ENCODE results near the gene CCDC127. TPM values are rescaled to one million over a fixed set of nuclear protein-coding genes. Genes with fewer than 3 reads are reported as not detected.
"Not testable (repeated sequence)": the region's sequence is repeated elsewhere in the genome, so short reads cannot be mapped to it uniquely, and the experiment has no call there.

Gene CCDC127
- total RNA-seq, 1 donor from 2014 or later: 11.1 TPM

- DNase-seq (ENCODE audit: extremely low spot score, unreplicated experiment): no peak
- H3K36me3 Mint-ChIP-seq (ENCODE audit: unreplicated experiment): peaks cover 10% of the 10 kb centered on the region
- no peaks in the 10 kb centered on the region for H3K9me3 Mint-ChIP-seq (ENCODE audit: unreplicated experiment)
- TF ChIP-seq CTCF (IDR thresholded peaks at IDR 0.05): no peak
- no peaks in the 10 kb centered on the region for H3K27me3 Mint-ChIP-seq (ENCODE audit: unreplicated experiment)
- peak overlapping the region; percentile 94 for H3K4me3 Mint-ChIP-seq (ENCODE audit: unreplicated experiment)
- peak overlapping the region; percentile 89 for H3K27ac Mint-ChIP-seq (ENCODE audit: unreplicated experiment)
- H3K4me1 Mint-ChIP-seq (ENCODE audit: unreplicated experiment): peaks cover 61% of the 10 kb centered on the region
These were observed 2.0 kb upstream of the CCDC127 start for GRCh38 chr5:219991-220390.

- no peaks in the 10 kb centered on the region for H3K9me3 Mint-ChIP-seq (ENCODE audit: unreplicated experiment)
- peaks cover 66% of the 10 kb centered on the region for H3K4me1 Mint-ChIP-seq (ENCODE audit: unreplicated experiment)
- H3K27ac Mint-ChIP-seq (ENCODE audit: unreplicated experiment): peak overlapping the region; percentile 89
- peaks cover 5% of the 10 kb centered on the region for H3K36me3 Mint-ChIP-seq (ENCODE audit: unreplicated experiment)
- H3K27me3 Mint-ChIP-seq (ENCODE audit: unreplicated experiment): no peaks in the 10 kb centered on the region
- DNase-seq (ENCODE audit: extremely low spot score, unreplicated experiment): no peak
- peak overlapping the region; percentile 94 for H3K4me3 Mint-ChIP-seq (ENCODE audit: unreplicated experiment)
- no peak for TF ChIP-seq CTCF (IDR thresholded peaks at IDR 0.05)
These were observed 1.5 kb upstream of the CCDC127 start for GRCh38 chr5:219460-219863.

DNA sequence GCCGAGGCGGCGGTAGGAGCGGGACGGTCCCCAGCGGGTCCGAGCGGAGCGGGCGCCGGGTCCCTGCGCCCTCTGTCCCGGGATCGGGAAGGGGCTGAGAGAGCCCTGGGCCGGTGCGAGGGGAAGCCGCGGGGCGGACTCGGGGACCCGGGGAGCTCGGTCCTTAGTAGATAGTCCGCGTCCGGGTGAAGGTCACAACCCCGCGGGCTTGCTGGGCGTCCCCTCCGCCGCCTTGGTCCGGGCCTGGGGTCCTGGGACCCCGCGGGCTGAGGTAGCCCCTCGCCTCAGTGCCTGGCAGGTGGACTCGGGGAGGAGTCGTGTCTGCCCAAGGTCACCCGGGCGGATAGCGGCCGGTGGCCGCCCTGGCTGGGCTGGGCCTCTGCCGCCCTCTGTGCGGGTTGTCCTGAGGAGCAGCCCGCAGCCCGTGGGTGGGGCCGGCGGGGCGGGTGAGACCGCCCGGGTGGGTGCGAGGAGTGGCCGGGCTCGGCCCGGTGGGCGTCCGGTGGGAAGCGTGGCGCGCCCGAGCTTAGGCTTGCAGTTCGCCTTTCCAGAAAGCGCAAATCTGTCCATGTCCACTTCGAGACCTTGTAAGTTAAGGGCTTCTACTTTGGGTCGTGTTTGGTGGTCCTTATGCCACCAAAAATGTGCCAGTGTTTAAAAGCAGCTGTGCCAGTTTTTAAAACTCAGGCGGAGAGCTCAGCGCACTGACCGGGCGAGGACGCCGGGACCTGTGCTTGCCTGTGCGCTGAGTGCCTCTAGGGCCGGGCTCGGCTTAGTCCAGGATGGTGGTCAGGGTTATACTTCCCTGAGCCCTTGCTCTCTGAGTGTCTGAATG is 721 bp upstream of the CCDC127 start:
- peak; percentile 4 for TF ChIP-seq CTCF (IDR thresholded peaks at IDR 0.05)
- DNase-seq (ENCODE audit: extremely low spot score, unreplicated experiment): peak; percentile 83
- H3K27ac Mint-ChIP-seq (ENCODE audit: unreplicated experiment): peak overlapping the region; percentile 89
- peak overlapping the region; percentile 94 for H3K4me3 Mint-ChIP-seq (ENCODE audit: unreplicated experiment)
- H3K9me3 Mint-ChIP-seq (ENCODE audit: unreplicated experiment): no peaks in the 10 kb centered on the region
- H3K36me3 Mint-ChIP-seq (ENCODE audit: unreplicated experiment): peaks cover 12% of the 10 kb centered on the region
- no peaks in the 10 kb centered on the region for H3K27me3 Mint-ChIP-seq (ENCODE audit: unreplicated experiment)
- H3K4me1 Mint-ChIP-seq (ENCODE audit: unreplicated experiment): peaks cover 66% of the 10 kb centered on the region

GRCh38 chr5:216076-216475 is 1.9 kb downstream of the CCDC127 start:
- Mint-ChIP-seq H3K27ac (ENCODE audit: unreplicated experiment) (peak overlapping the region; percentile 69), H3K36me3 (ENCODE audit: unreplicated experiment) (peaks cover 12% of the 10 kb centered on the region), H3K4me1 (ENCODE audit: unreplicated experiment) (peaks cover 42% of the 10 kb centered on the region), H3K4me3 (ENCODE audit: unreplicated experiment) (peak overlapping the region; percentile 10)
- H3K27me3 Mint-ChIP-seq (ENCODE audit: unreplicated experiment); DNase-seq (ENCODE audit: extremely low spot score, unreplicated experiment); H3K9me3 Mint-ChIP-seq (ENCODE audit: unreplicated experiment): not testable (repeated sequence)

- H3K9me3 Mint-ChIP-seq (ENCODE audit: unreplicated experiment); H3K27me3 Mint-ChIP-seq (ENCODE audit: unreplicated experiment); DNase-seq (ENCODE audit: extremely low spot score, unreplicated experiment): not testable (repeated sequence)
- peak overlapping the region; percentile 69 for H3K27ac Mint-ChIP-seq (ENCODE audit: unreplicated experiment)
- H3K4me3 Mint-ChIP-seq (ENCODE audit: unreplicated experiment): peak overlapping the region; percentile 15
- peaks cover 12% of the 10 kb centered on the region for H3K36me3 Mint-ChIP-seq (ENCODE audit: unreplicated experiment)
- peaks cover 36% of the 10 kb centered on the region for H3K4me1 Mint-ChIP-seq (ENCODE audit: unreplicated experiment)
These were observed 2.7 kb downstream of the CCDC127 start for GRCh38 chr5:215256-215655.

DNA sequence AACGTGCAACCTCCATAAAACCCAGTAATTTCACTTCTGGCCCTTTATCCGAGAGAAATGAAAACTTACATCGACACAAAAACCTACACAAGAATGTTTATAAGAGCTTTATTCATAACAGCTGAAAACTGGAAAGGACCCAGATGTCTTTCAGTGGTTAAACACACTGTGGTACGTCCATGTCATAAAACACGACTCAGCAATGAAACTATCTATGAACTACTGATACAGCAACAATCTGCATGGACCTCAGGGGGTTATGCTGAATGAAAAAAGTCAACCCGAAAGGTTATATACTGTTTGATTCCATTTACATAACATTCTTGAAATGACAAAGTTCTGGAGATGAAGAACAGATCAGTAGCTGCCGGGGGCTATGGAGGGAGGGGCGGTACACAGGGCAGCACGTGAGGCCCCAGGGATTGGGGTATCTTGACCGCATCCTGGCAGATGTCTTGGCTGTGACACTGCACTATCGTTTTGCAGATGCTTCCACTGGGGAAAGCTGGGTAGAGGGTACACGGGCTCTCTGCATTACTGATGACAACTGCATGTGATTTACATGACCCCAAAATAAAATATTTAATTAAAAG is 4.1 kb downstream of the CCDC127 start:
- no peaks in the 10 kb centered on the region for H3K9me3 Mint-ChIP-seq (ENCODE audit: unreplicated experiment)
- peaks cover 12% of the 10 kb centered on the region for H3K36me3 Mint-ChIP-seq (ENCODE audit: unreplicated experiment)
- no peak overlapping the region for H3K27ac Mint-ChIP-seq (ENCODE audit: unreplicated experiment)
- no peak for DNase-seq (ENCODE audit: extremely low spot score, unreplicated experiment)
- no peak overlapping the region for H3K4me3 Mint-ChIP-seq (ENCODE audit: unreplicated experiment)
- no peak for TF ChIP-seq CTCF (IDR thresholded peaks at IDR 0.05)
- peaks cover 29% of the 10 kb centered on the region for H3K4me1 Mint-ChIP-seq (ENCODE audit: unreplicated experiment)
- H3K27me3 Mint-ChIP-seq (ENCODE audit: unreplicated experiment): no peaks in the 10 kb centered on the region
